ENCODE data around the gene TMEM222. TPM values are rescaled to one million over a fixed set of nuclear protein-coding genes. Genes with fewer than 3 reads are reported as not detected.

Gene TMEM222
- total and polyA plus RNA-seq, 10 of the 15 experiments (the other 5 are each of a cell fraction or from before 2014, with no cell fraction given) = 3.8 to 43.5 (median 35.4) TPM

DNA sequence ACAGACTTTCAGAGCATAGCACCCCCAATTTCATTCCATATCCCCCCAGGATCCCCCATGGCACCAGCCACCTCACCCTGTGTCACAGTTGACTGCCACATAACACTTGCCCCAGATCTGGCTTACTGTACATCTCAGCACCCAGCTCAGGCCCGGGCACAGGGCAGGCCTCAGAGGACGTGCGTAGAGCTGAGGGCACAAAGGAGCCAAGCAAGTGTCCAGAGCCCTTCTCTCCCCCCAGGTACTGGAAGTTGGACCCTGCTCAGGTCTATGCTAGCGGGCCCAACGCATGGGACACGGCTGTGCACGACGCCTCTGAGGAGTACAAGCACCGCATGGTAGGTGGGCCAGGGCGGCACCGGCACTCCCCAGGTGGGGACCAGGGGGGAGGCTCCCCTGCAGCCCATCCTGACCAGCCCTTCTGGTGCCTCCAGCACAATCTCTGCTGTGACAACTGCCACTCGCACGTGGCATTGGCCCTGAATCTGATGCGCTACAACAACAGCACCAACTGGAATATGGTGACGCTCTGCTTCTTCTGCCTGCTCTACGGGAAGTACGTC is 11.8 kb downstream of the TMEM222 start:
- Histone ChIP-seq H3K27me3 (replicated peaks in 1 of 2; ENCODE audit: control insufficient read depth in 2 of 2, insufficient read depth in 2 of 2, low read length in 1 of 2) (no peaks in the 10 kb centered on the region), H3K4me3 (no peak overlapping the region), H3K79me2 (ENCODE audit: control insufficient read depth, insufficient read depth, low read length) (peaks cover 4% of the 10 kb centered on the region; the same call in 1 of the 2 replicates), H3K36me3 (ENCODE audit: control insufficient read depth in 2 of 2, insufficient read depth in 2 of 2, low read length in 1 of 2) (peaks cover 13 to 25% of the 10 kb centered on the region in 2 experiments), H2AFZ (ENCODE audit: control insufficient read depth, low read depth, low read length) (no peak overlapping the region), H3K27ac (ENCODE audit: control insufficient read depth, insufficient read depth) (no peak overlapping the region), H3K9ac (ENCODE audit: control insufficient read depth, insufficient read depth, low read length) (no peak overlapping the region), H3K4me2 (ENCODE audit: control insufficient read depth, insufficient read depth) (no peak overlapping the region), H3K4me1 (ENCODE audit: control insufficient read depth, insufficient read depth, low read length) (no peaks in the 10 kb centered on the region), H3K9me3 (replicated peaks; ENCODE audit: control insufficient read depth, insufficient read depth, low read length) (no peaks in the 10 kb centered on the region), H4K20me1 (ENCODE audit: control insufficient read depth, insufficient read depth) (no peaks in the 10 kb centered on the region; the same call in 1 of the 2 replicates)
- ChIA-PET RAD21 (ENCODE audit: unreplicated experiment) (interaction anchor here (1.2 to 2.5 kb wide), 3 partner anchors 10 to 54 kb away, joined by 4 to 18 read pairs (median 9); no protein-coding TSS in a partner anchor), SMC1A (ENCODE audit: uncharacterized antibody, unreplicated experiment) (interaction anchor here (0.6 to 2.4 kb wide), 3 partner anchors 23 to 273 kb away, joined by 3 to 10 read pairs (median 5); no protein-coding TSS in a partner anchor), CTCF (interaction anchor here (0.9 to 4.4 kb wide), 19 partner anchors 9 to 286 kb away, joined by 3 to 77 read pairs (median 7); partner anchors contain the start of genes CD164L2, SYTL1 and TMEM222), POLR2A (interaction anchor here (1.2 to 1.8 kb wide), 2 partner anchors 11 to 58 kb away, joined by 4 to 5 read pairs; partner anchors contain the start of gene TMEM222)
- BruUV-seq (replicated peaks) = no TSS peak
- ATAC-seq (no peak), DNase-seq (ENCODE audit: low read depth, low spot score) (no peak), FAIRE-seq (no peak)
- WGBS (ENCODE audit: insufficient coverage, insufficient replicate concordance, low lambda C conversion rate, missing lambda C conversion rate) = over 99% methylated on average over 17 of the region's 17 CpGs
- intact Hi-C loops (cut with micrococcal nuclease; ENCODE audit: unreplicated experiment) (no loop called here), in situ Hi-C loops (cut with MboI) (no loop called here)
- no peak for TF ChIP-seq ZNF207 (IDR thresholded peaks at IDR 0.05; ENCODE audit: borderline replicate concordance)
- TF ChIP-seq MYC (IDR thresholded peaks at IDR 0.05; ENCODE audit: insufficient read depth, insufficient read length, insufficient replicate concordance, low read length, severe bottlenecking) = no peak
- no peak for TF ChIP-seq BCL11A (IDR thresholded peaks at IDR 0.05; ENCODE audit: low read depth, low read length)
- peak; percentile 53 for TF ChIP-seq POLR2A (IDR thresholded peaks at IDR 0.05; ENCODE audit: low read depth, low read length)

DNA sequence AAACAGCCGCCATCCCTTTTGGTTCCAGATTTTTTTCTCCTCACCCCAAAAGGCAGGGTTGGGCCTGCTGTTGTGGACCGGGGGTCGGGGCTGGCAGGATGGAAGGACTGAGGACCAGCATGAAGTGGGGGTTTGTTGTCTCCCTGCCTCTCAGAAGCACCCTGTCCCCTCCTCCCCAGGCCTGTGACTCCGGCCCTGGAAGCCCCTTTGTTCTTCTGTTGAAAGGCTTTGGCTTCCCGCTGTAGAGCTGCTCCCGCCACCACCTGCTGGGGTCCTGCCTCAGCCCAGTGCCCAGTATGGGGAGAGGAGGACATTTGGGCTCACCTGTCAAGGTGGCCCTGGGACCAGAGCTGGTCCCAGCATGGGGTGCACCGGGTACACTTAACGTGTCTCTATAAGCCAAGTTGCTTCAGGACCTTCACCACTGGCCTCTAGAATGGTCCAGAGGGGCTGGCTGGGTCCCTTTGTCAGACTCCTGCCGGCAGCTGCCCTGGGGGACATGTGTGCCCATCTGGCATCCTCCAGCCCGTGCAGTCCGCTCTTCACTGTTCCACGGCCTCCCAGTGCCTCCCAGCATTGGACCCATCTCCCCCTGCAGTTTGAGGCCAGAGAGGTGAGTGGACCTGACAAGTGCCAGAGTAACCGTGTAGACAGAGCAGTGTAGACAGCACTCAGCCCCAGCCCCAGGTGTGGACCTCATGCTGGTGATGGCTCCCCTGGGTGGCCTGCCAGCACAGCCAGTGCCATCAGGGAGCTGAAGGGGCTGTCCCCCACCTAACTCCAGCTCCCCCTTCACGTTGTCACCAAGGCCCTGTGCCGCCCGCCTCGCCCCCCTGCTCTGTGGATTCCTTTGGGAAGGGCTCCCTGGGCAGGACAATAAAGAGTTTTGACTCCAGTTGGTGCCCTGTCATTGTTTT is 13.8 kb downstream of the TMEM222 start:
- peaks cover 2% of the 10 kb centered on the region for H3K4me1 ChIP-seq (ENCODE audit: control insufficient read depth, insufficient read depth, low read length)
- no peaks in the 10 kb centered on the region for H3K27me3 ChIP-seq (replicated peaks in 1 of 2; ENCODE audit: control insufficient read depth in 2 of 2, insufficient read depth in 2 of 2, low read length in 1 of 2)
- CTCF ChIA-PET = interaction anchor here (1.1 to 1.6 kb wide), 3 partner anchors 9 to 40 kb away, joined by 4 read pairs; no protein-coding TSS in a partner anchor
- ATAC-seq (no peak), FAIRE-seq (no peak), DNase-seq (ENCODE audit: low read depth, low spot score) (no peak)
- BruUV-seq (replicated peaks) = no TSS peak
- SMC1A ChIA-PET (ENCODE audit: uncharacterized antibody, unreplicated experiment) = no interaction called here
- no peak overlapping the region for H2AFZ ChIP-seq (ENCODE audit: control insufficient read depth, low read depth, low read length)
- no peak overlapping the region for H3K9ac ChIP-seq (ENCODE audit: control insufficient read depth, insufficient read depth, low read length)
- peaks cover 13 to 25% of the 10 kb centered on the region in 2 experiments for H3K36me3 ChIP-seq (ENCODE audit: control insufficient read depth in 2 of 2, insufficient read depth in 2 of 2, low read length in 1 of 2)
- no peaks in the 10 kb centered on the region for H3K9me3 ChIP-seq (replicated peaks; ENCODE audit: control insufficient read depth, insufficient read depth, low read length)
- no peak overlapping the region for H3K27ac ChIP-seq (ENCODE audit: control insufficient read depth, insufficient read depth)
- no peak overlapping the region for H3K4me2 ChIP-seq (ENCODE audit: control insufficient read depth, insufficient read depth)
- no peaks in the 10 kb centered on the region for H3K79me2 ChIP-seq (ENCODE audit: control insufficient read depth, insufficient read depth, low read length)
- POLR2A ChIA-PET = interaction anchor here (0.5 kb wide), 1 partner anchor 166 kb away, joined by 7 read pairs; no protein-coding TSS in a partner anchor
- no peak overlapping the region for H3K4me3 ChIP-seq
- RAD21 ChIA-PET (ENCODE audit: unreplicated experiment) = no interaction called here
- 86% methylated on average over 17 of the region's 17 CpGs for WGBS (ENCODE audit: insufficient coverage, insufficient replicate concordance, low lambda C conversion rate, missing lambda C conversion rate)
- in situ Hi-C loops (cut with MboI) = no loop called here
- H4K20me1 ChIP-seq (ENCODE audit: control insufficient read depth, insufficient read depth) = no peaks in the 10 kb centered on the region
- intact Hi-C loops (cut with micrococcal nuclease; ENCODE audit: unreplicated experiment) = no loop called here
- TF ChIP-seq POLR2AphosphoS2 (IDR thresholded peaks at IDR 0.05; ENCODE audit: low read depth, low read length) (no peak), IRF4 (IDR thresholded peaks at IDR 0.05; ENCODE audit: low read depth, low read length) (no peak), TCF3 (IDR thresholded peaks at IDR 0.05; ENCODE audit: borderline replicate concordance, insufficient read depth, low read depth, low read length) (no peak), EED (IDR thresholded peaks at IDR 0.05; ENCODE audit: low read depth) (no peak), MTA3 (IDR thresholded peaks at IDR 0.05; ENCODE audit: borderline replicate concordance, low read length) (no peak), CREM (IDR thresholded peaks at IDR 0.05; ENCODE audit: low read depth) (no peak), CEBPB (IDR thresholded peaks at IDR 0.05; ENCODE audit: borderline replicate concordance in 1 of 2, low read depth in 2 of 2, low read length in 2 of 2) (no peak), TBL1XR1 (IDR thresholded peaks at IDR 0.05; ENCODE audit: low read depth, low read length) (no peak), MLLT1 (IDR thresholded peaks at IDR 0.05) (no peak), BRCA1 (IDR thresholded peaks at IDR 0.05; ENCODE audit: low read depth, low read length) (no peak)

Data from GM12878 (cell line).